Lower lobe of right lung (tissue), 2 donors: Measurements from ENCODE around the gene KATNAL1. TPM values are rescaled to one million over a fixed set of nuclear protein-coding genes. Genes with fewer than 3 reads are reported as not detected.

ENCODE experiments used
- ATAC-seq, 2 donors: fragments of 200-7000 bp; cut with Tn5 transposase; one replicate each; pipeline ENCODE4 v1.9.1; 2020 to 2022; ENCODE audit warnings: mild to moderate bottlenecking in 2 of 2, moderate library complexity in 2 of 2
- DNase-seq: peaks from one replicate; pipeline ENCODE4 v3.0.0-alpha.2; 2020
- H3K27ac ChIP-seq: fragments of 200-600 bp; one replicate; pipeline ENCODE4 v1.8.0; 2022
- H3K27me3 ChIP-seq: fragments of 200-600 bp; one replicate; pipeline ENCODE4 v1.8.0; 2022; ENCODE audit warnings: low read depth
- H3K36me3 ChIP-seq: fragments of 200-600 bp; one replicate; pipeline ENCODE4 v1.8.0; 2022; ENCODE audit warnings: mild to moderate bottlenecking
- H3K4me1 ChIP-seq: fragments of 200-600 bp; one replicate; pipeline ENCODE4 v1.8.0; 2022
- H3K4me3 ChIP-seq: fragments of 200-600 bp; one replicate; pipeline ENCODE4 v1.8.0; 2022; ENCODE audit warnings: mild to moderate bottlenecking
- H3K9me3 ChIP-seq: fragments of 200-600 bp; one replicate; pipeline ENCODE4 v1.8.0; 2022
- CTCF ChIP-seq: fragments of 200-600 bp; IDR thresholded peaks from one replicate; pipeline ENCODE4 v1.8.0; 2022; ENCODE audit warnings: antibody characterized with exemption, mild to moderate bottlenecking
- intact Hi-C: fragments of 100-400 bp; cut with DNase I; formaldehyde crosslinking; loops from one replicate; pipeline ENCODE4 v1.11.0; 2022
- total RNA-seq: library from RNA; stranded (reverse); fragmentation: NEBNext Ultra II Directional; extraction: Animal tissue kit (Norgen Biotek cat#: 25700); gene quantifications from one replicate; pipeline ENCODE4 v1.2.1, GENCODE V29; 2021
- donor health status: DM: no; HTN: yes; CAD: no; lungs with severe emphysema.

The KATNAL1 gene
- total RNA-seq, 1 donor from 2014 or later: 18.4 TPM

- Histone ChIP-seq H3K27me3 (no peaks in the 10 kb centered on the region), H3K4me1 (peaks cover 14% of the 10 kb centered on the region), H3K9me3 (no peaks in the 10 kb centered on the region), H3K4me3 (no peak overlapping the region), H3K27ac (no peak overlapping the region), H3K36me3 (no peaks in the 10 kb centered on the region)
- DNase-seq (no peak), ATAC-seq (no peak)
- no peak for TF ChIP-seq CTCF
- intact Hi-C loops: no loop called here
Observed at GRCh38 chr13:30312904-30313303, 5.6 kb upstream of the KATNAL1 start.

GRCh38 chr13:30308548-30308947, 1.2 kb upstream of the KATNAL1 start:
- H3K27me3 ChIP-seq: no peaks in the 10 kb centered on the region
- TF ChIP-seq CTCF: no peak
- peaks cover 26% of the 10 kb centered on the region for H3K4me1 ChIP-seq
- H3K36me3 ChIP-seq: no peaks in the 10 kb centered on the region
- H3K27ac ChIP-seq: no peak overlapping the region
- DNase-seq: no peak
- H3K4me3 ChIP-seq: no peak overlapping the region
- no peaks in the 10 kb centered on the region for H3K9me3 ChIP-seq
- peak; percentile 46 to 64 for ATAC-seq
- intact Hi-C loops: no loop called here

- peak overlapping the region; percentile 86 for H3K27ac ChIP-seq
- H3K4me1 ChIP-seq: peaks cover 25% of the 10 kb centered on the region
- no peaks in the 10 kb centered on the region for H3K9me3 ChIP-seq
- H3K4me3 ChIP-seq: peak overlapping the region; percentile 89
- ATAC-seq (no peak), DNase-seq (no peak)
- no peak for TF ChIP-seq CTCF
- no peaks in the 10 kb centered on the region for H3K27me3 ChIP-seq
- no peaks in the 10 kb centered on the region for H3K36me3 ChIP-seq
- intact Hi-C loops: no loop called here
Observed at GRCh38 chr13:30307971-30308290, 580 bp upstream of the KATNAL1 start.

GRCh38 chr13:30306762-30307193, 573 bp downstream of the KATNAL1 start:
- peak; percentile 98 to 99 for ATAC-seq
- Histone ChIP-seq H3K27me3 (no peaks in the 10 kb centered on the region), H3K9me3 (no peaks in the 10 kb centered on the region), H3K27ac (peak overlapping the region; percentile 86), H3K36me3 (no peaks in the 10 kb centered on the region), H3K4me3 (peak overlapping the region; percentile 89), H3K4me1 (peaks cover 20% of the 10 kb centered on the region)
- intact Hi-C loops: no loop called here
- DNase-seq: peak; percentile 94
- TF ChIP-seq CTCF: no peak

- peaks cover 20% of the 10 kb centered on the region for H3K4me1 ChIP-seq
- no peaks in the 10 kb centered on the region for H3K36me3 ChIP-seq
- no peak overlapping the region for H3K27ac ChIP-seq
- DNase-seq (no peak), ATAC-seq (no peak)
- no peaks in the 10 kb centered on the region for H3K27me3 ChIP-seq
- TF ChIP-seq CTCF: no peak
- no peaks in the 10 kb centered on the region for H3K9me3 ChIP-seq
- intact Hi-C loops: no loop called here
- H3K4me3 ChIP-seq: peak overlapping the region; percentile 89
Observed at GRCh38 chr13:30305456-30305970, 1.8 kb downstream of the KATNAL1 start.

- ATAC-seq (no peak), DNase-seq (no peak)
- no peak overlapping the region for H3K27ac ChIP-seq
- no peak overlapping the region for H3K4me3 ChIP-seq
- TF ChIP-seq CTCF: no peak
- no peaks in the 10 kb centered on the region for H3K36me3 ChIP-seq
- no peaks in the 10 kb centered on the region for H3K9me3 ChIP-seq
- intact Hi-C loops: no loop called here
- no peaks in the 10 kb centered on the region for H3K27me3 ChIP-seq
- H3K4me1 ChIP-seq: peaks cover 20% of the 10 kb centered on the region
Observed at GRCh38 chr13:30303269-30303668, 4.1 kb downstream of the KATNAL1 start.
